WTC11 (cell line): ENCODE data around the gene BACH2. TPM values are rescaled to one million over a fixed set of nuclear protein-coding genes. Genes with fewer than 3 reads are reported as not detected.

ENCODE experiments used
- ATAC-seq: fragments of 200-7000 bp; cut with Tn5 transposase; 2 replicates; pipeline ENCODE4 v1.10.0; 2021; ENCODE audit warnings: mild to moderate bottlenecking, moderate library complexity
- CTCF ChIA-PET: fragments of 300-600 bp; sonication (Branson Sonifier 250); formaldehyde crosslinking; loops from one replicate; lab custom pipeline; 2021; ENCODE audit warnings: antibody characterized with exemption; lab: Charles Lee
- POLR2A ChIA-PET: fragments of 350-600 bp; sonication (Branson Sonifier 250); formaldehyde crosslinking; loops from one replicate; lab custom pipeline; 2021; ENCODE audit warnings: antibody characterized with exemption; lab: Charles Lee
- DNase-seq: peaks from one replicate; pipeline ENCODE4 v3.0.0; 2021; ENCODE audit warnings: low spot score
- H3K27ac Mint-ChIP-seq: 2 replicates; pipeline ENCODE4 v1.8.0; 2021; ENCODE audit warnings: mixed read lengths
- H3K27me3 Mint-ChIP-seq: 2 replicates; pipeline ENCODE4 v1.8.0; 2021; ENCODE audit warnings: low read depth, mild to moderate bottlenecking, moderate library complexity, mixed read lengths
- H3K36me3 Mint-ChIP-seq: 2 replicates; pipeline ENCODE4 v1.8.0; 2021; ENCODE audit warnings: mixed read lengths
- H3K4me1 Mint-ChIP-seq: 2 replicates; pipeline ENCODE4 v1.8.0; 2022; ENCODE audit warnings: mixed read lengths
- H3K4me3 Mint-ChIP-seq: 2 replicates; pipeline ENCODE4 v1.8.0; 2021; ENCODE audit warnings: mild to moderate bottlenecking, moderate library complexity, mixed read lengths
- H3K9me3 Mint-ChIP-seq: 2 replicates; pipeline ENCODE4 v1.8.0; 2021; ENCODE audit warnings: mixed read lengths
- AFF4 ChIP-seq: sonication (generic); formaldehyde crosslinking; IDR thresholded peaks from 2 replicates; pipeline ENCODE4 v1.8.1; 2023; ENCODE audit warnings: mild to moderate bottlenecking, missing genetic modification reagents, borderline replicate concordance
- CREB1 ChIP-seq: sonication (generic); formaldehyde crosslinking; IDR thresholded peaks from 2 replicates; pipeline ENCODE4 v1.8.0; 2023; ENCODE audit warnings: mild to moderate bottlenecking, missing genetic modification reagents
- ELF4 ChIP-seq: sonication (generic); formaldehyde crosslinking; IDR thresholded peaks from 2 replicates; pipeline ENCODE4 v1.8.1; 2022; ENCODE audit warnings: low read depth, mild to moderate bottlenecking, moderate library complexity, missing genetic modification reagents
- ESRRA ChIP-seq: sonication (generic); formaldehyde crosslinking; IDR thresholded peaks from 2 replicates; pipeline ENCODE4 v1.8.1; 2022; ENCODE audit warnings: mild to moderate bottlenecking, missing genetic modification reagents, borderline replicate concordance
- FOXJ3 ChIP-seq: sonication (generic); formaldehyde crosslinking; IDR thresholded peaks from 2 replicates; pipeline ENCODE4 v1.9.0; 2021; ENCODE audit warnings: missing genetic modification reagents, mild to moderate bottlenecking, borderline replicate concordance
- GRHL2 ChIP-seq: fragments of 250-450 bp; sonication (Bioruptor Pico); IDR thresholded peaks from 2 replicates; pipeline ENCODE4 v1.8.0; 2022; ENCODE audit warnings: mild to moderate bottlenecking, moderate library complexity; ENCODE audit not compliant: insufficient replicate concordance, severe bottlenecking
- HMGA2 ChIP-seq: fragments of 250-450 bp; sonication (Bioruptor Pico); IDR thresholded peaks from 2 replicates; pipeline ENCODE4 v1.4.0; 2021; ENCODE audit warnings: mild to moderate bottlenecking, moderate library complexity
- MXD4 ChIP-seq: fragments of 250-450 bp; sonication (Bioruptor Pico); IDR thresholded peaks from 2 replicates; pipeline ENCODE4 v1.8.0; 2021; ENCODE audit warnings: mild to moderate bottlenecking, moderate library complexity, borderline replicate concordance
- MYBL2 ChIP-seq: sonication (generic); formaldehyde crosslinking; IDR thresholded peaks from 2 replicates; pipeline ENCODE4 v1.8.1; 2023; ENCODE audit warnings: mild to moderate bottlenecking, moderate library complexity, missing genetic modification reagents
- NR1H2 ChIP-seq: sonication (generic); formaldehyde crosslinking; IDR thresholded peaks from 2 replicates; pipeline ENCODE4 v1.9.0; 2021; ENCODE audit warnings: mild to moderate bottlenecking, moderate library complexity, missing genetic modification reagents
- PRDM15 ChIP-seq: sonication (generic); formaldehyde crosslinking; IDR thresholded peaks from 2 replicates; pipeline ENCODE4 v1.8.0; 2022; ENCODE audit warnings: missing genetic modification reagents
- SP1 ChIP-seq: sonication (generic); formaldehyde crosslinking; conservative IDR thresholded peaks from 2 replicates; pipeline ENCODE4 v1.8.1; 2022; ENCODE audit warnings: missing genetic modification reagents
- TCF7 ChIP-seq: sonication (generic); formaldehyde crosslinking; IDR thresholded peaks from 2 replicates; pipeline ENCODE4 v1.8.0; 2022; ENCODE audit warnings: mild to moderate bottlenecking, low read depth, missing genetic modification reagents, moderate library complexity
- USF1 ChIP-seq: sonication (generic); formaldehyde crosslinking; IDR thresholded peaks from 2 replicates; pipeline ENCODE4 v1.8.0; 2022; ENCODE audit warnings: mild to moderate bottlenecking, missing genetic modification reagents
- ZBTB21 ChIP-seq: sonication (generic); formaldehyde crosslinking; IDR thresholded peaks from 2 replicates; pipeline ENCODE4 v1.8.1; 2023; ENCODE audit warnings: mild to moderate bottlenecking, missing genetic modification reagents, borderline replicate concordance
- ZNF396 ChIP-seq: fragments of 250-450 bp; sonication (Bioruptor Pico); IDR thresholded peaks from 2 replicates; pipeline ENCODE4 v1.8.0; 2021; ENCODE audit warnings: mild to moderate bottlenecking, moderate library complexity, borderline replicate concordance
- ZNF671 ChIP-seq: fragments of 250-450 bp; sonication (Bioruptor Pico); IDR thresholded peaks from 2 replicates; pipeline ENCODE4 v1.8.0; 2021; ENCODE audit warnings: mild to moderate bottlenecking
- total RNA-seq: library from RNA; stranded (reverse); gene quantifications from 3 replicates; pipeline ENCODE4 v1.2.3, GENCODE V29; 2021
- TF ChIP-seq, protein P1 (sequence below): sonication (generic); formaldehyde crosslinking; IDR thresholded peaks from 2 replicates; pipeline ENCODE4 v1.8.1; 2023; ENCODE audit warnings: mild to moderate bottlenecking, moderate library complexity, missing genetic modification reagents
- TF ChIP-seq, protein P2 (sequence below): sonication (generic); formaldehyde crosslinking; IDR thresholded peaks from 2 replicates; pipeline ENCODE4 v1.8.1; 2022; ENCODE audit warnings: low read depth, missing genetic modification reagents, borderline replicate concordance

Gene BACH2
- total RNA-seq, 1 experiment from 2014 or later, result 5.9 TPM

GRCh38 chr6:90120327-90120726, 176.3 kb downstream of the BACH2 start (continued):
- no peak for TF ChIP-seq ZNF671 (CRISPR knock-in tag)
- TF ChIP-seq ESRRA, result no peak
- TF ChIP-seq FOXJ3, result no peak

DNA sequence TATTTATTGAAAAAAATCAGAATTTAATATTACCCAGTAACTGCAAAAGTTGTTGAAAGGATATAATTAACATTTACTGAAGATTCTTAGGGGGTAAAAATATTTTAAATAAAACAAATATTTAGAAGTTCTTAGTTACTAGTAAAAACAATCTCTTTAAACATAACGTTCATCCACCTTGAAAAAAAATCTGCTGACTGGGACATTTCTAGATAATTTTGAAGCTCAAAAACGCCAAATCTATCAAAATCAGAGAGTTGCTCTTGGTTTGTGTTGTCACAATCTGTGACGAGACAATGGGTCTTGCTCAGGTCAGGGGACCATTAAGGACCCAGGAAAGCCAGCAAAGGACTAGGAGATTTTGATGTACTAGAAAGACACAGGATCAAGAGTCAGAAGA, 177.0 kb downstream of the BACH2 start:
- Mint-ChIP-seq H3K4me1 (no peaks in the 10 kb centered on the region), H3K27ac (no peak overlapping the region), H3K4me3 (no peak overlapping the region), H3K36me3 (no peaks in the 10 kb centered on the region), H3K27me3 (no peaks in the 10 kb centered on the region), H3K9me3 (peaks cover 21% of the 10 kb centered on the region)
- DNase-seq (no peak), ATAC-seq (no peak)
- ChIA-PET CTCF (no interaction called here), POLR2A (no interaction called here)
- TF ChIP-seq ZBTB21 (CRISPR knock-in tag), result no peak
- no peak for TF ChIP-seq ZNF396 (CRISPR knock-in tag)
- no peak for TF ChIP-seq CREB1 (CRISPR knock-in tag)
- no peak for TF ChIP-seq ELF4
- no peak for TF ChIP-seq SP1 (CRISPR knock-in tag)
- TF ChIP-seq PRDM15 (CRISPR knock-in tag), result no peak
- TF ChIP-seq, protein P1, sequence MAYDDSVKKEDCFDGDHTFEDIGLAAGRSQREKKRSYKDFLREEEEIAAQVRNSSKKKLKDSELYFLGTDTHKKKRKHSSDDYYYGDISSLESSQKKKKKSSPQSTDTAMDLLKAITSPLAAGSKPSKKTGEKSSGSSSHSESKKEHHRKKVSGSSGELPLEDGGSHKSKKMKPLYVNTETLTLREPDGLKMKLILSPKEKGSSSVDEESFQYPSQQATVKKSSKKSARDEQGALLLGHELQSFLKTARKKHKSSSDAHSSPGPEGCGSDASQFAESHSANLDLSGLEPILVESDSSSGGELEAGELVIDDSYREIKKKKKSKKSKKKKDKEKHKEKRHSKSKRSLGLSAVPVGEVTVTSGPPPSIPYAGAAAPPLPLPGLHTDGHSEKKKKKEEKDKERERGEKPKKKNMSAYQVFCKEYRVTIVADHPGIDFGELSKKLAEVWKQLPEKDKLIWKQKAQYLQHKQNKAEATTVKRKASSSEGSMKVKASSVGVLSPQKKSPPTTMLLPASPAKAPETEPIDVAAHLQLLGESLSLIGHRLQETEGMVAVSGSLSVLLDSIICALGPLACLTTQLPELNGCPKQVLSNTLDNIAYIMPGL, result no peak
- TF ChIP-seq NR1H2 (CRISPR knock-in tag), result no peak
- no peak for TF ChIP-seq MYBL2 (CRISPR knock-in tag)
- no peak for TF ChIP-seq MXD4
- TF ChIP-seq AFF4 (CRISPR knock-in tag), result no peak
- TF ChIP-seq, protein P2, sequence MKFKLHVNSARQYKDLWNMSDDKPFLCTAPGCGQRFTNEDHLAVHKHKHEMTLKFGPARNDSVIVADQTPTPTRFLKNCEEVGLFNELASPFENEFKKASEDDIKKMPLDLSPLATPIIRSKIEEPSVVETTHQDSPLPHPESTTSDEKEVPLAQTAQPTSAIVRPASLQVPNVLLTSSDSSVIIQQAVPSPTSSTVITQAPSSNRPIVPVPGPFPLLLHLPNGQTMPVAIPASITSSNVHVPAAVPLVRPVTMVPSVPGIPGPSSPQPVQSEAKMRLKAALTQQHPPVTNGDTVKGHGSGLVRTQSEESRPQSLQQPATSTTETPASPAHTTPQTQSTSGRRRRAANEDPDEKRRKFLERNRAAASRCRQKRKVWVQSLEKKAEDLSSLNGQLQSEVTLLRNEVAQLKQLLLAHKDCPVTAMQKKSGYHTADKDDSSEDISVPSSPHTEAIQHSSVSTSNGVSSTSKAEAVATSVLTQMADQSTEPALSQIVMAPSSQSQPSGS (CRISPR knock-in tag), result no peak
- no peak for TF ChIP-seq USF1 (CRISPR knock-in tag)
- TF ChIP-seq TCF7 (CRISPR knock-in tag), result no peak
- TF ChIP-seq HMGA2 (CRISPR knock-in tag), result no peak
- no peak for TF ChIP-seq GRHL2 (CRISPR knock-in tag)
